ENCODE measurements around the gene MRGPRF.

DNA sequence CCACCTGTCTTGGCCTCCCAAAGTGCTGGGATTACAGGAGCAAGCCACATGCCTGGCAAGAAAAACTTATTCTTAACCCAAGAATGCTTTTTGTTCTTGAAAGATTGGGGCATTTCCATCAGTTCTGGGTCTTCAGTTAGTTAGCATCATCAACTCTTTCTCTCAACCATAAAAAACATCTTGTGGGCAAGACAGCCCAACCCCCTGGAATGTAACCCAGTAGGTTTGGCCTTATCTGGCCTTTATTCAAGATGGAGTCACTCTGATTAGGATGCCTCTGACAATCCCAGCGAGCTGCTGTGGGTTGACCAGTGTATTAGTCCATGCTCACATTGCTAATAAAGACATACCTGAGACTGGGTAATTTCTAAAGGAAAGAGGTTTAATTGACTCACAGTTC is 26.5 kb upstream of the MRGPRF start:
- TF ChIP-seq CTCF (conservative IDR thresholded peaks at IDR 0.05; ENCODE audit: low read length): no peak
- no peak for TF ChIP-seq EZH2phosphoT487 (IDR thresholded peaks at IDR 0.05; ENCODE audit: borderline replicate concordance, low read depth, low read length)
